ENCODE results near the gene NYNRIN.

GRCh38 chr14:24426912-24427536 is 28.2 kb downstream of the NYNRIN start:
- TF ChIP-seq CTCF (IDR thresholded peaks at IDR 0.05) (no peak), POLR2A (IDR thresholded peaks at IDR 0.05) (no peak)
